Measurements from ENCODE around the gene FBXL19. TPM values are rescaled to one million over a fixed set of nuclear protein-coding genes. Genes with fewer than 3 reads are reported as not detected.

Gene FBXL19
- total and polyA plus RNA-seq, 2 of the 13 experiments (the other 11 are each of a cell fraction or from before 2014, with no cell fraction given), result 6.0 to 13.7 TPM

DNA sequence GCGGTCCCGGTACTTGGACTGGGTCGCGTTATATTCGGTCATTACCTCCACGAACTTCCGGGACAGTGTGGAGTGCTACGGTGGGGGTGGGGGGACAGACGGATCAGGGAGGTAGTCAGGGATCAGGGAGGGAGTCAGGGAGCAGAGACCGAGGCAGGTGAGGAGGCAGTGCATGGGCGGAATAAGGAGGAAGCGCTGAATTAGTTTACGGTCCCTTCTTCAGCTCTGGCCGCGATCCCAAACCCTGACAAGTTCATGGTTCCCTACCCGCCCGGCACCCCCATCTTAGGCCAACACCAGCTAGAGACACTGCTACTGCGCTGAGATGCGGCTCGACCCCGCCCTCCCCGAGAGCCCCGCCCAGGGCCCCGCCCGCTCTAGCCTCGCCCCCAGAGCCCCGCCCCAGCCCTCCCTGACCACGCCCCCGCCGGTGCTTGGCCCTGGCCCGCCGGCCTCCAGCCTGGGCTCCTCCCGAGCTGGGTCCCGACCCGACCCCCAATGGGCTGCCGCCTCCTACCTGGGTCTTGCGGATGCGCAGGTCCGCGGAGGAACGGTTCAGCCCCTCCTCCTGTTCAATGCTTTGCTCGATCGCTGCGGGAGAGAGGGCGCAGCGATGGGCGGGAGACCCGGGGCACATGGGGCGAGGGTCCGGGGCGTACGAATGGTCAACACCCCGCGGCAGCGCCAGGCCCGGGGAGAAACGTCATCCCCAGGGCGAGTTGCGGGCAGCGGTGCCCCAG, 73.8 kb downstream of the FBXL19 start (continued):
- TF ChIP-seq ZSCAN22 (CRISPR knock-in tag; IDR thresholded peaks at IDR 0.05) (0 out of 2 replicates have a peak, but pooled peaks have one; percentile 27), ZIK1 (CRISPR knock-in tag; IDR thresholded peaks at IDR 0.05; ENCODE audit: borderline replicate concordance, low read depth) (peak; percentile 62; the same call in 1 of the 2 replicates), PREB (CRISPR knock-in tag; IDR thresholded peaks at IDR 0.05) (no peak), EP300 (IDR thresholded peaks at IDR 0.05; ENCODE audit: low read depth in 2 of 2, low read length in 2 of 2) (0 out of 4 replicates have a peak, but pooled peaks of 1 of the 2 experiments have one; percentile 1), EP300 (CRISPR knock-in tag; IDR thresholded peaks at IDR 0.05; ENCODE audit: borderline replicate concordance) (peak; percentile 69), DNMT3B (CRISPR knock-in tag; conservative IDR thresholded peaks at IDR 0.05) (0 out of 2 replicates have a peak, but pooled peaks have one; percentile 6), ZNF343 (CRISPR knock-in tag; IDR thresholded peaks at IDR 0.05) (peak; percentile 74; the same call in 1 of the 2 replicates), RFX5 (IDR thresholded peaks at IDR 0.05; ENCODE audit: low read depth, low read length) (0 out of 2 replicates have a peak, but pooled peaks have one; percentile 12), ONECUT2 (CRISPR knock-in tag; IDR thresholded peaks at IDR 0.05) (peak; percentile 54; the same call in 1 of the 2 replicates), KLF13 (CRISPR knock-in tag; IDR thresholded peaks at IDR 0.05) (peak; percentile 74; the same call in 1 of the 2 replicates), BRCA1 (CRISPR knock-in tag; IDR thresholded peaks at IDR 0.05) (peak; percentile 5; the same call in 1 of the 2 replicates), ZNF230 (CRISPR knock-in tag; IDR thresholded peaks at IDR 0.05) (no peak; the same call in 1 of the 2 replicates), ZNF773 (CRISPR knock-in tag; IDR thresholded peaks at IDR 0.05; ENCODE audit: borderline replicate concordance) (no peak; the same call in 1 of the 2 replicates), EEA1 (CRISPR knock-in tag; IDR thresholded peaks at IDR 0.05; ENCODE audit: borderline replicate concordance) (no peak; the same call in 1 of the 2 replicates), FOXJ3 (CRISPR knock-in tag; IDR thresholded peaks at IDR 0.05; ENCODE audit: borderline replicate concordance) (0 out of 2 replicates have a peak, but pooled peaks have one; percentile 42), ZNF256 (CRISPR knock-in tag; conservative IDR thresholded peaks at IDR 0.05) (0 out of 2 replicates have a peak, but pooled peaks have one; percentile 49), CEBPG (CRISPR knock-in tag; IDR thresholded peaks at IDR 0.05) (peak; percentile 2; the same call in 1 of the 2 replicates), MAF1 (CRISPR knock-in tag; IDR thresholded peaks at IDR 0.05; ENCODE audit: borderline replicate concordance) (0 out of 2 replicates have a peak, but pooled peaks have one; percentile 61), POGK (CRISPR knock-in tag; conservative IDR thresholded peaks at IDR 0.05) (peak; percentile 42; the same call in 1 of the 2 replicates), RCOR2 (CRISPR knock-in tag; IDR thresholded peaks at IDR 0.05) (peak; percentile 33; the same call in 1 of the 2 replicates)
- TF ChIP-seq, protein P1, sequence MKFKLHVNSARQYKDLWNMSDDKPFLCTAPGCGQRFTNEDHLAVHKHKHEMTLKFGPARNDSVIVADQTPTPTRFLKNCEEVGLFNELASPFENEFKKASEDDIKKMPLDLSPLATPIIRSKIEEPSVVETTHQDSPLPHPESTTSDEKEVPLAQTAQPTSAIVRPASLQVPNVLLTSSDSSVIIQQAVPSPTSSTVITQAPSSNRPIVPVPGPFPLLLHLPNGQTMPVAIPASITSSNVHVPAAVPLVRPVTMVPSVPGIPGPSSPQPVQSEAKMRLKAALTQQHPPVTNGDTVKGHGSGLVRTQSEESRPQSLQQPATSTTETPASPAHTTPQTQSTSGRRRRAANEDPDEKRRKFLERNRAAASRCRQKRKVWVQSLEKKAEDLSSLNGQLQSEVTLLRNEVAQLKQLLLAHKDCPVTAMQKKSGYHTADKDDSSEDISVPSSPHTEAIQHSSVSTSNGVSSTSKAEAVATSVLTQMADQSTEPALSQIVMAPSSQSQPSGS (CRISPR knock-in tag; IDR thresholded peaks at IDR 0.05), result peak; percentile 61
- TF ChIP-seq, protein P2, sequence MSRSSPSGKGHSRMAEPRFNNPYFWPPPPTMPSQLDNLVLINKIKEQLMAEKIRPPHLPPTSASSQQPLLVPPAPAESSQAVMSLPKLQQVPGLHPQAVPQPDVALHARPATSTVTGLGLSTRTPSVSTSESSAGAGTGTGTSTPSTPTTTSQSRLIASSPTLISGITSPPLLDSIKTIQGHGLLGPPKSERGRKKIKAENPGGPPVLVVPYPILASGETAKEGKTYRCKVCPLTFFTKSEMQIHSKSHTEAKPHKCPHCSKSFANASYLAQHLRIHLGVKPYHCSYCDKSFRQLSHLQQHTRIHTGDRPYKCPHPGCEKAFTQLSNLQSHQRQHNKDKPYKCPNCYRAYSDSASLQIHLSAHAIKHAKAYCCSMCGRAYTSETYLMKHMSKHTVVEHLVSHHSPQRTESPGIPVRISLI (CRISPR knock-in tag; IDR thresholded peaks at IDR 0.05; ENCODE audit: borderline replicate concordance), result 0 out of 2 replicates have a peak, but pooled peaks have one; percentile 14
- TF ChIP-seq, protein P3, sequence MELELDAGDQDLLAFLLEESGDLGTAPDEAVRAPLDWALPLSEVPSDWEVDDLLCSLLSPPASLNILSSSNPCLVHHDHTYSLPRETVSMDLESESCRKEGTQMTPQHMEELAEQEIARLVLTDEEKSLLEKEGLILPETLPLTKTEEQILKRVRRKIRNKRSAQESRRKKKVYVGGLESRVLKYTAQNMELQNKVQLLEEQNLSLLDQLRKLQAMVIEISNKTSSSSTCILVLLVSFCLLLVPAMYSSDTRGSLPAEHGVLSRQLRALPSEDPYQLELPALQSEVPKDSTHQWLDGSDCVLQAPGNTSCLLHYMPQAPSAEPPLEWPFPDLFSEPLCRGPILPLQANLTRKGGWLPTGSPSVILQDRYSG (CRISPR knock-in tag; IDR thresholded peaks at IDR 0.05), result peak; percentile 90

All from HepG2 (cell line).